ENCODE data around the gene KSR1. TPM values are rescaled to one million over a fixed set of nuclear protein-coding genes. Genes with fewer than 3 reads are reported as not detected.
A peak's percentile ranks its signal among the peaks of the same experiment; 100 is the strongest.

KSR1 gene
- total and polyA plus RNA-seq, 9 of the 15 experiments (the other 6 are each of a cell fraction or from before 2014, with no cell fraction given): 1.4 to 51.7 (median 18.4) TPM

GRCh38 chr17:27446569-27447301 lies 9.5 kb upstream of the KSR1 start (continued):
- TF ChIP-seq, protein P1, sequence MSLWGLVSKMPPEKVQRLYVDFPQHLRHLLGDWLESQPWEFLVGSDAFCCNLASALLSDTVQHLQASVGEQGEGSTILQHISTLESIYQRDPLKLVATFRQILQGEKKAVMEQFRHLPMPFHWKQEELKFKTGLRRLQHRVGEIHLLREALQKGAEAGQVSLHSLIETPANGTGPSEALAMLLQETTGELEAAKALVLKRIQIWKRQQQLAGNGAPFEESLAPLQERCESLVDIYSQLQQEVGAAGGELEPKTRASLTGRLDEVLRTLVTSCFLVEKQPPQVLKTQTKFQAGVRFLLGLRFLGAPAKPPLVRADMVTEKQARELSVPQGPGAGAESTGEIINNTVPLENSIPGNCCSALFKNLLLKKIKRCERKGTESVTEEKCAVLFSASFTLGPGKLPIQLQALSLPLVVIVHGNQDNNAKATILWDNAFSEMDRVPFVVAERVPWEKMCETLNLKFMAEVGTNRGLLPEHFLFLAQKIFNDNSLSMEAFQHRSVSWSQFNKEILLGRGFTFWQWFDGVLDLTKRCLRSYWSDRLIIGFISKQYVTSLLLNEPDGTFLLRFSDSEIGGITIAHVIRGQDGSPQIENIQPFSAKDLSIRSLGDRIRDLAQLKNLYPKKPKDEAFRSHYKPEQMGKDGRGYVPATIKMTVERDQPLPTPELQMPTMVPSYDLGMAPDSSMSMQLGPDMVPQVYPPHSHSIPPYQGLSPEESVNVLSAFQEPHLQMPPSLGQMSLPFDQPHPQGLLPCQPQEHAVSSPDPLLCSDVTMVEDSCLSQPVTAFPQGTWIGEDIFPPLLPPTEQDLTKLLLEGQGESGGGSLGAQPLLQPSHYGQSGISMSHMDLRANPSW (CRISPR knock-in tag; IDR thresholded peaks at IDR 0.05): no peak
- no peak for TF ChIP-seq MED1 (CRISPR knock-in tag; IDR thresholded peaks at IDR 0.05; ENCODE audit: borderline replicate concordance)
- no peak for TF ChIP-seq DIDO1 (tag; IDR thresholded peaks at IDR 0.05; ENCODE audit: low read depth)
- TF ChIP-seq ARID4B (CRISPR knock-in tag; IDR thresholded peaks at IDR 0.05): no peak
- TF ChIP-seq RFX7 (CRISPR knock-in tag; IDR thresholded peaks at IDR 0.05): no peak
- peak; percentile 99 for TF ChIP-seq NFIC (IDR thresholded peaks at IDR 0.05)
- no peak for TF ChIP-seq FOXA3 (CRISPR knock-in tag; conservative IDR thresholded peaks at IDR 0.05 in 1 of 2, IDR thresholded peaks at IDR 0.05 in 1 of 2)
- TF ChIP-seq ZFP1 (CRISPR knock-in tag; IDR thresholded peaks at IDR 0.05): no peak
- TF ChIP-seq HOMEZ (CRISPR knock-in tag; IDR thresholded peaks at IDR 0.05): no peak
- TF ChIP-seq RNF2 (IDR thresholded peaks at IDR 0.05): peak; percentile 76; the same call in 1 of the 2 replicates
- TF ChIP-seq RUNX1 (IDR thresholded peaks at IDR 0.05; ENCODE audit: low read depth): no peak
- TF ChIP-seq DEAF1 (CRISPR knock-in tag; IDR thresholded peaks at IDR 0.05): no peak
- no peak for TF ChIP-seq ZNF324 (CRISPR knock-in tag; IDR thresholded peaks at IDR 0.05)
- TF ChIP-seq EHMT2 (IDR thresholded peaks at IDR 0.05): no peak
- TF ChIP-seq ZNF551 (CRISPR knock-in tag; IDR thresholded peaks at IDR 0.05): no peak
- TF ChIP-seq, protein P2, sequence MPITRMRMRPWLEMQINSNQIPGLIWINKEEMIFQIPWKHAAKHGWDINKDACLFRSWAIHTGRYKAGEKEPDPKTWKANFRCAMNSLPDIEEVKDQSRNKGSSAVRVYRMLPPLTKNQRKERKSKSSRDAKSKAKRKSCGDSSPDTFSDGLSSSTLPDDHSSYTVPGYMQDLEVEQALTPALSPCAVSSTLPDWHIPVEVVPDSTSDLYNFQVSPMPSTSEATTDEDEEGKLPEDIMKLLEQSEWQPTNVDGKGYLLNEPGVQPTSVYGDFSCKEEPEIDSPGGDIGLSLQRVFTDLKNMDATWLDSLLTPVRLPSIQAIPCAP (CRISPR knock-in tag; IDR thresholded peaks at IDR 0.05; ENCODE audit: borderline replicate concordance): no peak
